ENCODE results near the gene TRPM3.

Gene TRPM3

GRCh38 chr9:70609542-70610286, 511.7 kb downstream of the TRPM3 start:
- no peak for DNase-seq (ENCODE audit: low spot score)

GRCh38 chr9:70609011-70609410, 512.4 kb downstream of the TRPM3 start:
- DNase-seq (ENCODE audit: low spot score), result no peak

GRCh38 chr9:70607926-70608325, 513.5 kb downstream of the TRPM3 start:
- no peak for DNase-seq (ENCODE audit: low spot score)

GRCh38 chr9:70607329-70607728, 514.1 kb downstream of the TRPM3 start:
- no peak for DNase-seq (ENCODE audit: low spot score)

GRCh38 chr9:70603020-70603411, 518.4 kb downstream of the TRPM3 start:
- DNase-seq (ENCODE audit: low spot score), result no peak

GRCh38 chr9:70602321-70603019, 519.0 kb downstream of the TRPM3 start:
- DNase-seq (ENCODE audit: low spot score), result peak; percentile 80

GRCh38 chr9:70601000-70601951, 520.1 kb downstream of the TRPM3 start:
- DNase-seq (ENCODE audit: low spot score), result peak; percentile 52

- DNase-seq (ENCODE audit: low spot score), result no peak
Measured at GRCh38 chr9:70600506-70600905, 520.9 kb downstream of the TRPM3 start.

GRCh38 chr9:70597886-70598285, 523.5 kb downstream of the TRPM3 start:
- DNase-seq (ENCODE audit: low spot score), result no peak

GRCh38 chr9:70595211-70595610, 526.2 kb downstream of the TRPM3 start:
- no peak for DNase-seq (ENCODE audit: low spot score)

GRCh38 chr9:70594386-70594944, 527.0 kb downstream of the TRPM3 start:
- DNase-seq (ENCODE audit: low spot score), result no peak

- no peak for DNase-seq (ENCODE audit: low spot score)
Measured at GRCh38 chr9:70593241-70593640, 528.2 kb downstream of the TRPM3 start.

GRCh38 chr9:70590315-70590677, 531.1 kb downstream of the TRPM3 start:
- DNase-seq (ENCODE audit: low spot score), result no peak

- no peak for DNase-seq (ENCODE audit: low spot score)
Measured at GRCh38 chr9:70589571-70590314, 531.7 kb downstream of the TRPM3 start.

GRCh38 chr9:70588999-70589398, 532.4 kb downstream of the TRPM3 start:
- no peak for DNase-seq (ENCODE audit: low spot score)

- DNase-seq (ENCODE audit: low spot score), result no peak
Measured at GRCh38 chr9:70588381-70588780, 533.0 kb downstream of the TRPM3 start.

- peak; percentile 17 for DNase-seq (ENCODE audit: low spot score)
Measured at GRCh38 chr9:70587201-70587600, 534.2 kb downstream of the TRPM3 start.

- DNase-seq (ENCODE audit: low spot score), result no peak
Measured at GRCh38 chr9:70586476-70586875, 534.9 kb downstream of the TRPM3 start.

- DNase-seq (ENCODE audit: low spot score), result no peak
Measured at GRCh38 chr9:70581955-70582350, 539.5 kb downstream of the TRPM3 start.

- peak; percentile 33 for DNase-seq (ENCODE audit: low spot score)
Measured at GRCh38 chr9:70581214-70581954, 540.0 kb downstream of the TRPM3 start.

Data from kidney tubule cell (primary cell).